ENCODE data around the gene BTBD9.

- TF ChIP-seq CTCF (IDR thresholded peaks at IDR 0.05) (no peak), POLR2AphosphoS5 (IDR thresholded peaks at IDR 0.05) (no peak)
These were observed 234.7 kb downstream of the BTBD9 start for GRCh38 chr6:38404900-38405556.
